CD4-positive, CD25-positive, alpha-beta regulatory T cell (primary cell): Measurements from ENCODE around the gene TNNI3K. TPM values are rescaled to one million over a fixed set of nuclear protein-coding genes. Genes with fewer than 3 reads are reported as not detected.

ENCODE experiments used
- ATAC-seq, 2 donors: fragments of 150-1000 bp; cut with Tn5 transposase; one replicate each; pipeline ENCODE4 v1.10.0; 2021; ENCODE audit warnings: low read depth in 2 of 2, moderate number of reproducible peaks in 2 of 2, moderate library complexity in 1 of 2
- DNase-seq, 3 donors: peaks; one replicate each; pipeline versions ENCODE4 v3.0.0 to v3.0.0-alpha.2; 2012 to 2022; ENCODE audit warnings: mixed read lengths in 1 of 3
- H3K27ac ChIP-seq: one replicate; pipeline ENCODE4 v1.7.0; 2013; ENCODE audit warnings: mild to moderate bottlenecking, low read length; ENCODE audit not compliant: insufficient read depth, poor library complexity, severe bottlenecking
- H3K27me3 ChIP-seq: one replicate; pipeline ENCODE4 v1.7.0; 2013; ENCODE audit warnings: low read length; ENCODE audit not compliant: control insufficient read depth, insufficient read depth
- H3K36me3 ChIP-seq: one replicate; pipeline ENCODE4 v1.7.0; 2013; ENCODE audit warnings: mild to moderate bottlenecking, low read length, moderate library complexity; ENCODE audit not compliant: control insufficient read depth, insufficient read depth
- H3K4me1 ChIP-seq: 2 replicates; pipeline ENCODE4 v1.7.0; 2013; ENCODE audit warnings: mild to moderate bottlenecking, low read length; ENCODE audit not compliant: insufficient read depth, control insufficient read depth, poor library complexity, severe bottlenecking
- H3K4me3 ChIP-seq: one replicate; pipeline ENCODE4 v1.7.0; 2013; ENCODE audit warnings: low read depth, mild to moderate bottlenecking, low read length, moderate library complexity
- H3K9me3 ChIP-seq, 2 experiments: 1 replicate in 1 of 2; 2 replicates in 1 of 2; pipeline ENCODE4 v1.7.0; 2013; ENCODE audit warnings: low read length in 2 of 2, mild to moderate bottlenecking in 1 of 2, moderate library complexity in 1 of 2; ENCODE audit not compliant: control insufficient read depth in 2 of 2
- H3K27ac Mint-ChIP-seq, 3 donors: one replicate each; pipeline ENCODE4 v1.8.0; 2020 to 2022; ENCODE audit warnings: mild to moderate bottlenecking in 3 of 3, mixed read lengths in 3 of 3, moderate library complexity in 2 of 3
- H3K27me3 Mint-ChIP-seq: one replicate; pipeline ENCODE4 v1.8.0; 2022; ENCODE audit warnings: mild to moderate bottlenecking, mixed read lengths
- H3K36me3 Mint-ChIP-seq: one replicate; pipeline ENCODE4 v1.8.0; 2020; ENCODE audit warnings: mixed read lengths
- H3K4me1 Mint-ChIP-seq, 4 donors: one replicate each; pipeline ENCODE4 v1.8.0; 2020 to 2022; ENCODE audit warnings: mixed read lengths in 4 of 4, mild to moderate bottlenecking in 1 of 4
- H3K4me3 Mint-ChIP-seq, 4 donors: one replicate each; pipeline ENCODE4 v1.8.0; 2020 to 2022; ENCODE audit warnings: mild to moderate bottlenecking in 4 of 4, mixed read lengths in 4 of 4, moderate library complexity in 3 of 4
- H3K9me3 Mint-ChIP-seq, 7 donors: one replicate each; pipeline ENCODE4 v1.8.0; 2020 to 2022; ENCODE audit warnings: mixed read lengths in 7 of 7, mild to moderate bottlenecking in 3 of 7, moderate library complexity in 2 of 7
- polyA plus RNA-seq, 4 donors: library from polyadenylated mRNA; unstranded; fragments of 300-500 nt; fragmentation: Illumina TruSeq; gene quantifications; one replicate each; pipeline ENCODE4 v1.2.3, GENCODE V29; 2021
- total RNA-seq: library from RNA; stranded (reverse); gene quantifications from one replicate; pipeline ENCODE4 v1.2.3, GENCODE V29; 2022

TNNI3K gene
- not detected for total RNA-seq
- under 1 TPM in 1 of 4 donors, not detected in 3; 0.41 TPM for polyA plus RNA-seq

DNA sequence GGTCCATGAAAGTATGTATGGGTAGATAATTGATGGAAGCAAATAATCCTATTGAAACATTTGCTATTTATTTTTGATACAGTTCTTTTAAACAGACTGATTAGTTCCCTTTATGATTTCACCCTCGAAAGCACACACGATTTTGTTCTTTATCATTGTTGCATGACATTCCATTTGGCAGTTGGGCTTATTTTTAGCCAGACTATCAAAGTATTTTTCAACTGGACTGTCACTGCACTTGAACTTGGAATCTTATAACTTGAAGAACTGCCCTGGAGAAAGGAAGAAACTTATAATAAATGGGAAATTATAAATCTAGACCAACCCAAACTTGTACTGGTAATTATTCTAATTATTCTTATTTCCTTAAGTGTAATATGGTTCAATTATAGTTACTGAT is at the start of gene TNNI3K:
Gene TNNI3K (plus strand): TSS at position 235 of the 400 bp plus-strand sequence. CDS start 65 bp downstream, at position 300.
- Mint-ChIP-seq H3K36me3 (peaks cover 6% of the 10 kb centered on the region), H3K4me1 (no peaks in the 10 kb centered on the region), H3K27me3 (no peaks in the 10 kb centered on the region), H3K4me3 (no peak within 1 kb of the TSS), H3K9me3 (peaks cover 0 to 9% (median 3%) of the 10 kb centered on the region in 7 donors), H3K27ac (no peak within 1 kb of the TSS)
- no peaks in the 10 kb centered on the region for H3K36me3 ChIP-seq
- H3K27ac ChIP-seq = no peak within 1 kb of the TSS
- no peak for DNase-seq
- H3K9me3 ChIP-seq = no peaks in the 10 kb centered on the region
- H3K4me1 ChIP-seq = no peaks in the 10 kb centered on the region
- H3K4me3 ChIP-seq = no peak within 1 kb of the TSS
- H3K27me3 ChIP-seq = no peaks in the 10 kb centered on the region
- ATAC-seq = no peak

DNA sequence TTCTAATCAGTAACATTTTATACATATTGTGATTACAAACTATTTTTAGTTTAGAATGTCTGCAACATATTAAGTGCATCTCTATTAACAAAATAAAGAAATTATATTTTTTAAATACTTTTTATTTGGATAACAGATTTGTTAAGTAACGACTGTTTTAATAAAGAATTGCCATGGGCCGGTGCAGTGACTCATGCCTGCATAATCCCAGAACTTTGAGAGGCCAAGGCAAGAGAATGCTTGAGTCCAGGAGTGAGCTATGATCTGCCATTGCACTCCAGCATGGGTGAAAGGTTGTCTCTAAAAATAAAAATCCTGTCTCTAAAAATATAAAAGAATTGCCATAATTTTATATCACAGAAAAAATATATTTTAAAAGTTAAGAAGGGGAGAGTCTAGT is 41.3 kb upstream of the TNNI3K start:
- DNase-seq = no peak
- H3K36me3 Mint-ChIP-seq = no peaks in the 10 kb centered on the region
- Histone ChIP-seq H3K27ac (no peak overlapping the region), H3K4me1 (peaks cover 15% of the 10 kb centered on the region), H3K36me3 (no peaks in the 10 kb centered on the region), H3K9me3 (no peaks in the 10 kb centered on the region), H3K4me3 (no peak overlapping the region), H3K27me3 (no peaks in the 10 kb centered on the region)
- no peak for ATAC-seq
- peaks cover 0 to 6% (median 0%) of the 10 kb centered on the region in 7 donors for H3K9me3 Mint-ChIP-seq
- H3K27ac Mint-ChIP-seq = no peak overlapping the region
- H3K27me3 Mint-ChIP-seq = peaks cover 5% of the 10 kb centered on the region
- no peak overlapping the region for H3K4me3 Mint-ChIP-seq
- H3K4me1 Mint-ChIP-seq = peaks cover 7 to 28% (median 21%) of the 10 kb centered on the region in 4 donors

DNA sequence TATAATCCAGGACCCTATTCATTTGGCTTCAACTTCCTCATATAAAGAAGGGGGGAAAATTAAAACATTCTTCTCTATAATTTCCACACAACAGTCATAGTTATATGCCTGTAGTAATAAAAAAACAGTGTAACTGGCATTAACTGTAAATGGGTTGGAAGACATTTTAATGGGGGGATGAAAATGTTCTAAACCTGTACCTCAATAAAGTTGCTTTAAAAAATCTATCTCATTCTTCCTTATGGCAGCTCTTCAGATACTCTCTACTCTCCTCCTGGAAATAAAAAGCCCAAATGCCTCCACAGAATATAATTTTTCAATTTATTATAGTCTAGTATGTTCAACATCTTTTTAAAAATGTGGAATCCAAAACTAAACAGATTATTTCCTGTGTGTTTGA is 39.8 kb upstream of the TNNI3K start:
- peaks cover 5% of the 10 kb centered on the region for H3K27me3 Mint-ChIP-seq
- ATAC-seq (no peak), DNase-seq (no peak)
- H3K9me3 Mint-ChIP-seq = peaks cover 0 to 4% (median 0%) of the 10 kb centered on the region in 7 donors
- Histone ChIP-seq H3K36me3 (no peaks in the 10 kb centered on the region), H3K27ac (no peak overlapping the region), H3K4me1 (peaks cover 18% of the 10 kb centered on the region), H3K27me3 (no peaks in the 10 kb centered on the region), H3K9me3 (no peaks in the 10 kb centered on the region), H3K4me3 (no peak overlapping the region)
- H3K4me1 Mint-ChIP-seq = peaks cover 16 to 42% (median 30%) of the 10 kb centered on the region in 4 donors
- no peak overlapping the region for H3K27ac Mint-ChIP-seq
- H3K36me3 Mint-ChIP-seq = peaks cover 4% of the 10 kb centered on the region
- no peak overlapping the region for H3K4me3 Mint-ChIP-seq

- Histone ChIP-seq H3K9me3 (no peaks in the 10 kb centered on the region), H3K36me3 (peaks cover 4% of the 10 kb centered on the region), H3K4me1 (peaks cover 18% of the 10 kb centered on the region), H3K4me3 (peak overlapping the region; percentile 87), H3K27ac (peak overlapping the region; percentile 83), H3K27me3 (no peaks in the 10 kb centered on the region)
- Mint-ChIP-seq H3K27me3 (peaks cover 3% of the 10 kb centered on the region), H3K27ac (peak overlapping the region; percentile 92 to 98 (median 95)), H3K4me1 (peaks cover 19 to 53% (median 28%) of the 10 kb centered on the region in 4 donors), H3K9me3 (no peaks in the 10 kb centered on the region), H3K36me3 (peaks cover 13% of the 10 kb centered on the region), H3K4me3 (peak overlapping the region; percentile 93 to 98 (median 95))
- DNase-seq (no peak), ATAC-seq (no peak)
Observed at GRCh38 chr1:74197255-74197654, 37.9 kb upstream of the TNNI3K start.

DNA sequence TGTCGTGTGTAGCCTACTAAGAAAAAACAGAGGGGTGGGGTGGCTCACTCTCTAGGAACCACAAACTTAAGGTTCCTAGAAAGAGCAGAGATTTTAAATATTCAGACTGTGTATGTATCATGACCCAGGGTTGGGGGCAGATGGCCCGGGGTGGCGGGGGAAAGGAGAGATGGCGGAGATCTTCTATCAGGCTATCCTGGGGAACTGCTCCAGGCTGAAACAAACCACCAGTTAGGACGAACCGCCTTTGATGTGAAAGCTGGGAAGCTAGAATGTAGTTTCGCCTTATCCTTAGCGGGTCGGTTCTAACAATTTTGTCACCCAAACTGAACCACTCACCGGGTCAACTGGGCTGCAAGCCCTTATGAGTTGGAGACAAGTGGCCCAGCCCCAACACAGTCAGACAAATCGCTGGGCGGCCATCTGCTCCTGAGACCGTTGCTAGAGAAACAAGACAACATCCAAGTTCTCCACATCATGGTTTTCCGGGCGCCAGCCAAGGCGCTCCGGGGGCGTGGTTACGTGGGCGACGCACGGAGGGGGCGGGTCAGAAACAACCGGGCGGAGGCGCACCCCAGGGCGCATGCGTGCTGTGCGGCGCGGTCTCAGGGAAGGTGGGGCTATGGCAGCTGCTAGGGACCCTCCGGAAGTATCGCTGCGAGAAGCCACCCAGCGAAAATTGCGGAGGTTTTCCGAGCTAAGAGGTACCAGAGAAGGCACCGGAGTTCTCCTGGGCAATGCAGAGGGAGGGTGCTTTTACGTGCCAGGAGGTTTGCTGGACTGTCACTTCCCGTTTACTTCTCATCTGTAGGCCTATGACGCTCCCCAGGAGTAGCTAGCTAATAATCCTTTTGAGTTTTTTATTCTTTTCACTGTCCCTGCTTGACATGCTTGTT is 37.3 kb upstream of the TNNI3K start, which contains the start of the genes FPGT and LRRIQ3:
Gene FPGT (plus strand): TSS at position 586 of the 896 bp plus-strand sequence. CDS start 37 bp downstream, at position 623.
Gene LRRIQ3 (minus strand): TSS at position 520 of the 896 bp plus-strand sequence. CDS start 14,492 bp downstream, outside the sequence.
- peak within 1 kb of the TSS; percentile 92 to 98 (median 95) for H3K27ac Mint-ChIP-seq
- peaks cover 19 to 53% (median 28%) of the 10 kb centered on the region in 4 donors for H3K4me1 Mint-ChIP-seq
- peak; percentile 92 to 96 (median 93) for DNase-seq
- peak within 1 kb of the TSS; percentile 83 for H3K27ac ChIP-seq
- H3K4me3 Mint-ChIP-seq = peak within 1 kb of the TSS; percentile 93 to 98 (median 95)
- H3K4me3 ChIP-seq = peak within 1 kb of the TSS; percentile 87
- H3K27me3 ChIP-seq = no peaks in the 10 kb centered on the region
- peaks cover 18% of the 10 kb centered on the region for H3K4me1 ChIP-seq
- H3K36me3 ChIP-seq = peaks cover 4% of the 10 kb centered on the region
- no peaks in the 10 kb centered on the region for H3K9me3 ChIP-seq
- peaks cover 13% of the 10 kb centered on the region for H3K36me3 Mint-ChIP-seq
- no peaks in the 10 kb centered on the region for H3K9me3 Mint-ChIP-seq
- ATAC-seq = peak; percentile 95
- H3K27me3 Mint-ChIP-seq = no peaks in the 10 kb centered on the region

DNA sequence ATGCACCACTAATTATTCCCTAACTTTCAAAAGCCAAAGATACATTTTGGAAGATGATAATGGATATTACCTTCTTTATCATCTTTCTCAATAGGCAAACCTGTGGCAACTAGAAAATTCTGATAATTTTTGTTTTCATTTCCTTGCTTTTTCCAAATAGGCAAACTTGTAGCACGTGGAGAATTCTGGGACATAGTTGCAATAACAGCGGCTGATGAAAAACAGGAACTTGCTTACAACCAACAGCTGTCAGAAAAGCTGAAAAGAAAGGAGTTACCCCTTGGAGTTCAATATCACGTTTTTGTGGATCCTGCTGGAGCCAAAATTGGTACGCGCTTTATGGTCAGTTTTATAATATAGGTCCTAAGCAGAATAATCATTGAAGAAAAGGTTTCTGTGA is 35.7 kb upstream of the TNNI3K start:
- H3K9me3 ChIP-seq = no peaks in the 10 kb centered on the region
- H3K36me3 ChIP-seq = peaks cover 9% of the 10 kb centered on the region
- H3K27me3 ChIP-seq = no peaks in the 10 kb centered on the region
- peaks cover 18% of the 10 kb centered on the region for H3K4me1 ChIP-seq
- H3K4me3 Mint-ChIP-seq = peak overlapping the region; percentile 93 to 98 (median 95)
- no peaks in the 10 kb centered on the region for H3K27me3 Mint-ChIP-seq
- no peak overlapping the region for H3K27ac ChIP-seq
- H3K4me3 ChIP-seq = peak overlapping the region; percentile 87
- ATAC-seq (no peak), DNase-seq (no peak)
- H3K27ac Mint-ChIP-seq = peak overlapping the region in 1 of 3 donors; percentile 15
- H3K9me3 Mint-ChIP-seq = no peaks in the 10 kb centered on the region
- H3K36me3 Mint-ChIP-seq = peaks cover 16% of the 10 kb centered on the region
- H3K4me1 Mint-ChIP-seq = peaks cover 20 to 53% (median 28%) of the 10 kb centered on the region in 4 donors

DNA sequence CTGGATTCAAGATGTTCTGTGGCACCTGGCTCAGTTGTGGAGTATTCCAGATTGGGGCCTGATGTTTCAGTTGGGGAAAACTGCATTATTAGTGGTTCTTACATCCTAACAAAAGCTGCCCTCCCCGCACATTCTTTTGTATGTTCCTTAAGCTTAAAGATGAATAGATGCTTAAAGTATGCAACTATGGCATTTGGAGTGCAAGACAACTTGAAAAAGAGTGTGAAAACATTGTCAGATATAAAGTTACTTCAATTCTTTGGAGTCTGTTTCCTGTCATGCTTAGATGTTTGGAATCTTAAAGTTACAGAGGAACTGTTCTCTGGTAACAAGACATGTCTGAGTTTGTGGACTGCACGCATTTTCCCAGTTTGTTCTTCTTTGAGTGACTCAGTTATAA is 29.9 kb upstream of the TNNI3K start:
- H3K27ac Mint-ChIP-seq = no peak overlapping the region
- no peaks in the 10 kb centered on the region for H3K4me1 ChIP-seq
- H3K36me3 ChIP-seq = peaks cover 16% of the 10 kb centered on the region
- H3K27me3 ChIP-seq = no peaks in the 10 kb centered on the region
- no peaks in the 10 kb centered on the region for H3K27me3 Mint-ChIP-seq
- no peaks in the 10 kb centered on the region for H3K9me3 ChIP-seq
- H3K4me1 Mint-ChIP-seq = peaks cover 0 to 17% (median 8%) of the 10 kb centered on the region in 4 donors
- H3K4me3 ChIP-seq = no peak overlapping the region
- peaks cover 0 to under 1% (median 0%) of the 10 kb centered on the region in 7 donors for H3K9me3 Mint-ChIP-seq
- no peak overlapping the region for H3K4me3 Mint-ChIP-seq
- no peak for DNase-seq
- no peak for ATAC-seq
- peaks cover 38% of the 10 kb centered on the region for H3K36me3 Mint-ChIP-seq
- H3K27ac ChIP-seq = no peak overlapping the region
